ENCODE measurements around the gene FOXD1. TPM values are rescaled to one million over a fixed set of nuclear protein-coding genes. Genes with fewer than 3 reads are reported as not detected.

The FOXD1 gene
- total and polyA plus RNA-seq, 8 donors, result 0.18 to 0.28 (median 0.19) TPM; not detected in 5

GRCh38 chr5:73454379-73455036 lies 5.9 kb upstream of the FOXD1 start:
- intact Hi-C loops (cut with DNase I; ENCODE audit: low total_unique reads), result no loop called here
- Histone ChIP-seq H3K4me3 (no peak overlapping the region), H3K4me1 (peaks cover 9 to 16% (median 11%) of the 10 kb centered on the region in 4 donors), H3K27me3 (peaks cover 22 to 87% (median 56%) of the 10 kb centered on the region in 3 donors), H3K9me3 (no peaks in the 10 kb centered on the region), H3K27ac (no peak overlapping the region), H3K36me3 (no peaks in the 10 kb centered on the region)
- DNase-seq, result peak; percentile 49 to 84
- WGBS, 5 donors, result 39 to 45% (median 40%) methylated on average over 6 of the region's 6 CpGs
- TF ChIP-seq POLR2AphosphoS5 (IDR thresholded peaks at IDR 0.05), result no peak
- TF ChIP-seq POLR2A (IDR thresholded peaks at IDR 0.05), result no peak
- TF ChIP-seq EP300 (IDR thresholded peaks at IDR 0.05), result no peak
- TF ChIP-seq CTCF (IDR thresholded peaks at IDR 0.05), result peak in 5 of 7 experiments; percentile 43 to 68 (median 56)

- Histone ChIP-seq H3K27ac (no peak overlapping the region), H3K27me3 (peaks cover 31 to 95% (median 75%) of the 10 kb centered on the region in 3 donors)
- intact Hi-C loops (cut with DNase I; ENCODE audit: low total_unique reads), result no loop called here
Observed at GRCh38 chr5:73452215-73452614, 3.6 kb upstream of the FOXD1 start.

GRCh38 chr5:73451224-73452130 lies 2.9 kb upstream of the FOXD1 start:
- WGBS, 5 donors, result 4 to 9% (median 4%) methylated on average over 25 to 70 of the region's 70 CpGs
- DNase-seq, result peak; percentile 69 to 84
- Histone ChIP-seq H3K27me3 (peaks cover 36 to 95% (median 72%) of the 10 kb centered on the region in 3 donors), H3K9me3 (no peaks in the 10 kb centered on the region), H3K4me1 (peaks cover 22 to 40% (median 30%) of the 10 kb centered on the region in 4 donors), H3K36me3 (no peaks in the 10 kb centered on the region), H3K4me3 (peak overlapping the region in 3 of 4 donors; percentile 8 to 38 (median 9)), H3K27ac (no peak overlapping the region)
- TF ChIP-seq POLR2AphosphoS5 (IDR thresholded peaks at IDR 0.05) (peak in 1 of 3 donors; percentile 16), EP300 (IDR thresholded peaks at IDR 0.05) (no peak), CTCF (IDR thresholded peaks at IDR 0.05) (peak in 5 of 7 experiments; percentile 46 to 92 (median 76)), POLR2A (IDR thresholded peaks at IDR 0.05) (no peak)
- intact Hi-C loops (cut with DNase I; ENCODE audit: low total_unique reads), result no loop called here

More at GRCh38 chr5:73452215-73452614, 3.6 kb upstream of the FOXD1 start:
- Histone ChIP-seq H3K4me3 (no peak overlapping the region), H3K36me3 (no peaks in the 10 kb centered on the region), H3K9me3 (no peaks in the 10 kb centered on the region), H3K4me1 (peaks cover 17 to 35% (median 26%) of the 10 kb centered on the region in 4 donors)
- 58 to 63% (median 61%) methylated on average over 6 of the region's 6 CpGs for WGBS, 5 donors
- no peak for DNase-seq
- TF ChIP-seq POLR2A (IDR thresholded peaks at IDR 0.05), result no peak
- TF ChIP-seq POLR2AphosphoS5 (IDR thresholded peaks at IDR 0.05), result no peak
- TF ChIP-seq EP300 (IDR thresholded peaks at IDR 0.05), result no peak
- no peak for TF ChIP-seq CTCF (IDR thresholded peaks at IDR 0.05)

- 7 to 12% (median 11%) methylated on average over 26 to 27 of the region's 27 CpGs for WGBS, 5 donors
- intact Hi-C loops (cut with DNase I; ENCODE audit: low total_unique reads), result no loop called here
- H3K4me1 ChIP-seq, result peaks cover 23 to 42% (median 31%) of the 10 kb centered on the region in 4 donors
- TF ChIP-seq EP300 (IDR thresholded peaks at IDR 0.05), result no peak
- TF ChIP-seq POLR2AphosphoS5 (IDR thresholded peaks at IDR 0.05), result no peak
- no peak for TF ChIP-seq CTCF (IDR thresholded peaks at IDR 0.05)
- no peak for TF ChIP-seq POLR2A (IDR thresholded peaks at IDR 0.05)
- H3K27ac ChIP-seq, result no peak overlapping the region
- peaks cover 39 to 97% (median 75%) of the 10 kb centered on the region in 3 donors for H3K27me3 ChIP-seq
- H3K4me3 ChIP-seq, result peak overlapping the region in 3 of 4 donors; percentile 8 to 38 (median 9)
- no peaks in the 10 kb centered on the region for H3K36me3 ChIP-seq
- no peaks in the 10 kb centered on the region for H3K9me3 ChIP-seq
- DNase-seq, result peak in 1 of 2 donors; percentile 53
Observed at GRCh38 chr5:73450672-73451223, 2.2 kb upstream of the FOXD1 start.
